T-helper 1 cell treated with Interleukin-12 subunit alpha and Interleukin-12 subunit beta and Interleukin-4 antibody, amounts not matched to agents 30 μg/mL and 1 μg/mL, for 36 hours (primary cell): ENCODE data around the gene HDAC3.

Experiments used
- H3K27ac Mint-ChIP-seq: one replicate; pipeline ENCODE4 v1.8.0; 2021; ENCODE audit warnings: mild to moderate bottlenecking, mixed read lengths
- H3K27me3 Mint-ChIP-seq: one replicate; pipeline ENCODE4 v1.8.0; 2021; ENCODE audit warnings: low read depth, mixed read lengths
- H3K36me3 Mint-ChIP-seq: one replicate; pipeline ENCODE4 v1.8.0; 2021; ENCODE audit warnings: low read depth, mixed read lengths
- H3K4me1 Mint-ChIP-seq: one replicate; pipeline ENCODE4 v1.8.0; 2021; ENCODE audit warnings: low read depth, mixed read lengths
- H3K4me3 Mint-ChIP-seq: one replicate; pipeline ENCODE4 v1.8.0; 2021; ENCODE audit warnings: mild to moderate bottlenecking, moderate library complexity, mixed read lengths
- H3K9me3 Mint-ChIP-seq: one replicate; pipeline ENCODE4 v1.8.0; 2021; ENCODE audit warnings: mixed read lengths

Gene HDAC3

DNA sequence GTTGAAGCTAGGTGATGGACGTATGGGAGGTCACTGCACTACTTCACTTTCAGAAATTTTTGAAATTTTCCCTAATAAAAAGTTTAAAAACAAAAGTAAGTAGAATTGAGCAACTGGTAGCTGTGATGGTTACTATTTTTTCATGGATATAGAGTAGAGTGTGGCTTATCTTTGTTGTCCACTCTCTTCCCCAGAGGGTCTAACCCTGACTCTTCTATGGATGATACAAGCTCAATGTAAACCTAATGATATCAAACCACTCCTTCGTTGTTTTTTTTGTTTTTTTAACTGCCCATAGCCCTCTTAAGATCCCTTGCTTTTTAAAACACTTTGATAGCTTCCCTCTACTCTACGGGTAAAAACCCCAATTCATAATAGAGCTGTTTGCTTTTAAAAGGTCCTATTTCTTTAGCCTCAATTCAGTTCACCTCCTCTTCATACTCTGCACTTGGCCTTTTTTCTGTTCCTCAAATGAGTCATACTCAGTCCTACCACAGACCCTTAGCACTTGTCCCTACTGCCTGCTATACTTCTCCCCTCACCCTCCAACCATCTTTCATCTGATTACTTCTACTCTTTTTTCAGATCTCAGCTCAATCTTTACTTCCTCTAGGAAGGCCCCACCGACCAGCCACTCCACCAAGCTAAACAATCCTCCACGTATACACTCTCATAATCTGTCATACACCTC, 2.6 kb downstream of the HDAC3 start:
- no peaks in the 10 kb centered on the region for H3K27me3 Mint-ChIP-seq
- H3K9me3 Mint-ChIP-seq = no peaks in the 10 kb centered on the region
- peak overlapping the region; percentile 7 for H3K27ac Mint-ChIP-seq
- H3K4me1 Mint-ChIP-seq = peaks cover 34% of the 10 kb centered on the region
- H3K36me3 Mint-ChIP-seq = peaks cover 12% of the 10 kb centered on the region
- H3K4me3 Mint-ChIP-seq = peak overlapping the region; percentile 11

DNA sequence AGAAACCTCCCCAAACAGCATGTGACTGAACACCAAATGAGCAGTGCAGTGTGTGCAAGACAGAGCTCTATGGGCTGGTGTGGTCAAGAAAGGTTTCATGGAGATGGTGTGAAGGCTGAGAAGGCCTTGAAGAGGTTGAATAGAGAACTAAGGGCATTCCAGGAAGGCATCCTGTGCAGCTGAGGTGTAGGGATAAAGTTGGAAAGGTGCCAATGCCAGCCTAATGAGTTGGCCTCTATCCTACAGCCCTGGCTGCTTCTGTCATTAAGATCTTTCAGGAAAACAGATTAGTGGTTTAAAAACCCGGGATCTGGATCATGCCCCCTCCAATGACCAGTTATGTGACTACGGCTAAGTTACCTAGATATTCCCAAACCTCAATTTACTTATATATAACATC, 4.0 kb downstream of the HDAC3 start:
- Mint-ChIP-seq H3K36me3 (peaks cover 18% of the 10 kb centered on the region), H3K9me3 (no peaks in the 10 kb centered on the region), H3K4me3 (no peak overlapping the region), H3K4me1 (peaks cover 25% of the 10 kb centered on the region), H3K27ac (no peak overlapping the region), H3K27me3 (no peaks in the 10 kb centered on the region)

DNA sequence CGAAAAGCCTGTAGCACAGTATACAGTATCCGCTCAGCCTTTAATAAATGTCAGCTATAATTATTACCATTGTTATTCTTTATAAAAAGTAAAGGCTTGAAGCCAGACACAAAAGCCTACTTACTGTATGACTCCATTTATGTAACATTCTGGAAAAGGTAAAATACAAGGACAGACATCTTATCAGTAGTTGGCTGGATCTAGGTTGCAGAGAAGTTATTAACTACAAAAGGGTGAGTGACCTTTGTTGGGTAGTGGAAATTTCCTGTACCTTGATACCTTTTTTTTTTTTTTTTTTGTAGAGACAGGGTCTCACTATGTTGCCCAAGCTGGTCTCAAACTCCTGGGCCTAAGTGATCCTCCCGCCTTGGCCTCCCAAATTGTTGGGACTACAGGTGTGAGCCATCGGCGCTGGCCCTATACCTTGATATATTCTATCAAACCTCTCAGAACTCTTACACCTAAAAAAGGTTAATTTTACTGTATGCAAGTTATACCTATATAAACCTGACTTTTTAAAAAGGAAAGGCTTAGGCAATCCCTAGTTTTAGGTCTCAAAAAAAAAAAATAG, 6.0 kb downstream of the HDAC3 start:
- H3K36me3 Mint-ChIP-seq = peaks cover 26% of the 10 kb centered on the region
- no peaks in the 10 kb centered on the region for H3K27me3 Mint-ChIP-seq
- no peak overlapping the region for H3K4me3 Mint-ChIP-seq
- H3K9me3 Mint-ChIP-seq = no peaks in the 10 kb centered on the region
- no peak overlapping the region for H3K27ac Mint-ChIP-seq
- H3K4me1 Mint-ChIP-seq = peaks cover 19% of the 10 kb centered on the region

DNA sequence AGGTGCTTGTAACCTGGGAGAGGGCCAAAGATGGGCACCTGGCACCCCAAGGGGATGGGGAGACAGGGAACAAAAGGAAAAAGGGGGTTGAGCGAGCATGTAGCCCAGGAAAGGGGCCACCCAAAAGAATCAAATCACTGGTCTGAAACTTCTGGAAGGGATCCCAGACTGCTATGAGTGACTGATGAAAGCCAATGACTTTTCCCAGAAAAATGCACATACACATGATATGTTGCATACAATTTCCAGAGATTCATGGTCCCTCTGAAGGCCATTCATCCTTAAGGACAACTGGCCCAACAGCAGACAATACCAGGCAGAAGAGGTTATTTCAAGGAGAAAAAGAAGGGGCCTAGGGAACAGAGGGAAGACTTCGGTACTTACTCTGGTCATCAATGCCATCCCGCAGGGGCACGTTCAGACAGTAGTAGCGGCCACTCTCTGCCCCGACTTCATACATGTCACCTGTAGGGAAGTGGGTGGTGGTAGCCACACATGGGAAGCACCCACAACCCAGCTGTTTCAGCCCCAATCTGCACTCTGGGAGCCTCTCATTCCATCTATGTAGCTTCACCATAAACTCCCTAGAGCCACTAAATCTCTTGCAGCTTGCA, 8.4 kb downstream of the HDAC3 start:
- no peaks in the 10 kb centered on the region for H3K9me3 Mint-ChIP-seq
- peaks cover 26% of the 10 kb centered on the region for H3K36me3 Mint-ChIP-seq
- no peaks in the 10 kb centered on the region for H3K27me3 Mint-ChIP-seq
- H3K27ac Mint-ChIP-seq = no peak overlapping the region
- peaks cover 11% of the 10 kb centered on the region for H3K4me1 Mint-ChIP-seq
- H3K4me3 Mint-ChIP-seq = no peak overlapping the region

DNA sequence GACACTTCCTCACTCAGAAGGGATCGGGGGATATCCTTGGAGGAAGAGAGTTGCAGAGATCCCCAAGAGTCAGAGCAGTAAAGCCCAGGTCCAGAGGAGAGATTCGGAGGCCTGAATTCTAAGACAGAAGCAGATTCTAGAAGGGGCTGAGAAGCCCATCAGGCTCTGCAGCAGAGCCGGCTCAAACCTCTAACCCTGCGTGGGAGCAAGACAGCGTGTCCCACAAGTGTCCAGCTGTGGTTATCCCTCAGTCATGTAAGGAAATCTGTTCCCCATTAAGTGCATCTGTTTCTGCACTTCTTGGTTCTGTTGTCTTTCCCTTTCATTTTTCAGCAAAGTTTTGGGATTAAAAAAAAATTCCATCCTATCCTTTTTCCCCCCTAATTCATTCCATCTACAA, 13.0 kb downstream of the HDAC3 start:
- peaks cover 24% of the 10 kb centered on the region for H3K4me1 Mint-ChIP-seq
- H3K9me3 Mint-ChIP-seq = no peaks in the 10 kb centered on the region
- H3K36me3 Mint-ChIP-seq = peaks cover 32% of the 10 kb centered on the region
- peak overlapping the region; percentile 73 for H3K27ac Mint-ChIP-seq
- H3K27me3 Mint-ChIP-seq = no peaks in the 10 kb centered on the region
- peak overlapping the region; percentile 33 for H3K4me3 Mint-ChIP-seq

DNA sequence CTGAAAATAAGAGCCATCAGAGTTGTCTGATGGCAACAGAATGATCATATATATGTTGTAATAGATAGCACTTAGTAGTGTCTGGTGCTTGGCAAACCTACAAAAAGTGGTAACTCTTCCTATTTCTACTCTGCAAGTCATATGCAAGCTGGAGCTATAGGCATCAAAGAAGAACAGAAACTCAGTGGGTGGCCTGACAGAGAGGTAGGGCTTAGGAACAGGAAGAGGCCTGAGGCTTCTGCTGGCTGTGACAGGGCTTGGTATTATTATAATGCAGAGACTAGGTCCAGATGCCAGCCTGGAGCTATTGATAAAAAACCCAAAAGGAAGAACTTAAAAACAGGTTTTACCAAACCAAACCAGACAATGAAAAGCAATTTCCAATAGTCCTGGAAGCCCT, 13.5 kb downstream of the HDAC3 start:
- peak overlapping the region; percentile 13 for H3K4me3 Mint-ChIP-seq
- H3K27me3 Mint-ChIP-seq = no peaks in the 10 kb centered on the region
- no peaks in the 10 kb centered on the region for H3K9me3 Mint-ChIP-seq
- H3K4me1 Mint-ChIP-seq = peaks cover 24% of the 10 kb centered on the region
- H3K27ac Mint-ChIP-seq = peak overlapping the region; percentile 73
- peaks cover 31% of the 10 kb centered on the region for H3K36me3 Mint-ChIP-seq

DNA sequence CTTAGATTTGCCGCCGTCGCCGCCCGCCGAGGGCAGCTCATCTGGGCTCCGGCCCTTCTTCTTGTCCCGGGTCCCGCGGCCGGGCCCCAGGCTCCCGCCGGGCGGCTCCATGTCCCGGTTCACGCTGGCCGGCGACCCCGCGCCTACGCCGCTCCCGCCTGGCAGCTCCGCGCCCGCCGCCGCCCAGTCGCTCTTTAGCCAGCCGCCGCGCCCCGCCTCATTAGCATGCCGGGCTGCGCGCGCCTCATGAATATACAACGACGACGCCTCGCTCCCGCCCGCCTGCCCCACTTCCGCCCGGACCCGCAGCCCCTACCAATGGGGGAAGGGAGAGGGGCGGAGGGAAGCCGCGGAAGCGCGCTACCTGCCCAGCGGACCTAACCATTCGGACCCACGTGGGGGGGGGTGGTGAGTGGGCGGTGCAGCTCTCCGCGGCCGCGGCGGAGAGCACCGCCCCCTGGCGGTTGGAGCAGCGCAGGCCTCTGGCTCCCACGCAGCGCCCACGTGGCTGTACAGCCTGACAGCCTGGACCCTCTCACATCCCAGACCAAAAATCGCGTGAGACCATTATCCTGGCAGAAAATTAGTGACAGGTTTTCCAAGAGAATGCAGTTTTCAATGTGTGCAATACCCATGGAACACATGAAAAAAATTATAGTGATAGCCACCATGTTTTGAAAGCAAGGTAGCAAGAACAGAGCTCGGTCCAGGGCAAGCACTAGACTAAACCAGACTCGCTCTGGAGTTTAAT, 17.7 kb downstream of the HDAC3 start, which contains the start of gene DIAPH1:
DIAPH1 (minus strand) TSS at position 197 of the 751 bp plus-strand sequence; CDS start at position 111, 86 bp downstream.
- Mint-ChIP-seq H3K4me1 (peaks cover 50% of the 10 kb centered on the region), H3K27me3 (no peaks in the 10 kb centered on the region), H3K9me3 (no peaks in the 10 kb centered on the region), H3K4me3 (peak within 1 kb of the TSS; percentile 99), H3K27ac (peak within 1 kb of the TSS; percentile 94), H3K36me3 (peaks cover 30% of the 10 kb centered on the region)

DNA sequence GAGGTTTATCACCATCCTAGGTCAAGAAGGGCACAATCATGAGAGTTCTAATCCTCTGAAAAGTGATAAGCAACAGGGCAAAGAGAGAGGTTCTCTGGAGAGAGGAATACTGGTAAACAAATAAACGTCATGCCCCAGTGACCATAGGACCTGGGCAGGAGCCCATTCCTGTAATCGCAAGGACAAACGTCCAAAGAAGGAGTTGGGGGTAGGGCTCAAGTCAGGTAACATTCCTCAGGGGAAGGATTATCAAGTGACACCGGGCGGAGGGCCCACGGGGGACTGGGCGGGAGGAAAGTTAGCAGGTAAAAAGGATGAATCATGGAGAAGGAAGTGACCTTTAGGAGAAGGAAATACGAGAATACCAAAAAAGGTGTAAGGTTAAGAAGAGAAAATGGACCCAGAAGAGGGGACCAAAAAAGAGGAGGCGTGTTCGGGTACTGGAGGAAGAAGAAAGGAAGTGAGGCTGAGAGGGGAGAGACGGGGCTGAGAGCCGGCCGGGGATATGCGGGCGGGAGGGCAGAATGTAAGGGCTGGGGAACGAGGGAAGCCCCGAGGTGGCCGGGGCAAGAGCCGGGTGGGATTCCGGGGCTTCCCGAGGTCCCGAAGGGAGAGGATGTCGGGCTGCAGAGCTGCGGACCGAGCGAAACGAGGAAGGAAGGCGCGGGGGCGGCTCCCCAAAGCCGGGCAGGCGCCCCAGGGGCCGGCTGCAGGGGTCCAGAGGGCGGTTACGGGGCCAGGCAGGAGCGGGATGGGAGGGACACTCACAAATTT, 18.4 kb downstream of the HDAC3 start:
- H3K36me3 Mint-ChIP-seq = peaks cover 27% of the 10 kb centered on the region
- H3K27me3 Mint-ChIP-seq = no peaks in the 10 kb centered on the region
- H3K4me1 Mint-ChIP-seq = peaks cover 47% of the 10 kb centered on the region
- H3K9me3 Mint-ChIP-seq = no peaks in the 10 kb centered on the region
- H3K4me3 Mint-ChIP-seq = peak overlapping the region; percentile 99
- peak overlapping the region; percentile 94 for H3K27ac Mint-ChIP-seq

DNA sequence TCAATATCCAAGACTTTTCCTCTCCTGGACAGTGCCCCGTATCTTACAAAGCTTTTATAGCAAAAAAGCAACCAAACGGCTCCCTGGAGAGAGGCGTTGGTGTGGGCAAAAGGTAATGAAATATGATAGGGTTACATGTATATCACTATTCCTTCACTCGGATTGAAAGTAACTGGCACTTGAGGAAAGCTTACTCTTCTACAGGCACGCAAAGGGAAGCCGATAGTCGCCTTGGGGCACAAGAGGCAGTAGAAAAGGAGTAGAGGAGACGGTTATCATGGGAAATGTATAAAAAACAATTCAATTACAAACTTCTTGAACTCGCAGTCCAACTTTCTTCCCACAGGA, 19.0 kb downstream of the HDAC3 start:
- Mint-ChIP-seq H3K27ac (peak overlapping the region; percentile 94), H3K4me3 (peak overlapping the region; percentile 99), H3K4me1 (peaks cover 48% of the 10 kb centered on the region), H3K36me3 (peaks cover 29% of the 10 kb centered on the region), H3K9me3 (no peaks in the 10 kb centered on the region), H3K27me3 (no peaks in the 10 kb centered on the region)

DNA sequence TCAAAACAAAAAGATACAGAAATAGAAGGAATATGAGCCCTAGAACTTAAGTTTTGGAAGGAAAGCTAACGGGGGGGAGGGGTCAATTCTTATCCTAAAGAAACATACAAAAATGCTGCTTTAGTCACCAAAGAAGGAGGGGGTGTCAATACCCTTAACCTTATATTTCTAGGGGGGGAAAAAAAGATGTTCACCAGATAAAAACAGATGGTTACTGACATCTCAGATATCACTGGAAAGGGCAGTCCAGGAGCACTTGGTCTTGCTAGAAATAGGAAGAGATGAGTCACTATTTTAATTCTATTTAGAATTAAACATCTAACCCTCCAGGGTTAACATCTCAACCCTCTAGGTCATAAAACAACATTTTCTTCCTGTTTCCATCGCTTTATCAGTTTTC, 19.5 kb downstream of the HDAC3 start:
- peak overlapping the region; percentile 94 for H3K27ac Mint-ChIP-seq
- no peaks in the 10 kb centered on the region for H3K27me3 Mint-ChIP-seq
- H3K9me3 Mint-ChIP-seq = no peaks in the 10 kb centered on the region
- peaks cover 51% of the 10 kb centered on the region for H3K4me1 Mint-ChIP-seq
- H3K36me3 Mint-ChIP-seq = peaks cover 32% of the 10 kb centered on the region
- H3K4me3 Mint-ChIP-seq = peak overlapping the region; percentile 99

DNA sequence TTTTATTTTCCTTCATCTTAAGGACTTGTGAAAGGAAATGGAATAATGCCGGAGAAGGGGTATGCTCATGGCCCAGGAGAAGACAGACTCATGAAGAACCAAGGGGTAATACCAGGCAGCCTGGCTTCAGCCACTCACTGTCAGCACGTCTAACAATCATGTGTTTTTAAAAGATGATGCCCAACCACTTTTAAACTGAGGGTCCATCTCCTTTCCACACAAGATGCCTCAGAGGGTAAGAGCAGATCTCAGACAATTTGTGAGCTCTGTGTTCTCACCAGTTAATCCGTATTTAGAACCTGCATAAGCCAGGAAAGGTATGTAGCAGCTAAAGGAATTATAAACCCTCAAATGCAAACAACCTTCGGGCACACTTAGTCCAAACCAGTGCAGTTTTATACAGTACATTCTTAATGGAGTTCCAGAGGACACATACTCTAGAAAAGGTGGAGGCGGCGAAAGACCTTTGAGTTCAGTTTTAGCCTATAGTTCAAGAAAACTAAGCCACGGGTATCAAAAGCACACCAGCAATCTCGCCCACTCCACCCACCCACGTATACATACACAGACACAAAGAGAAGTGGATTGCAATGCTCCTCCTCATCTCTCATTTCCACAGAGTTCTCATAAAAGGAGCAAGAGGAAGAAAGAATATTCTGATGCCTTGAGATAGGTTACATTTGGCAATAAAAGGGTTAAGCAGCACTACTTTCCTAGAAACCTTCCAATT, 20.5 kb downstream of the HDAC3 start:
- Mint-ChIP-seq H3K9me3 (no peaks in the 10 kb centered on the region), H3K4me1 (peaks cover 51% of the 10 kb centered on the region), H3K27me3 (no peaks in the 10 kb centered on the region), H3K4me3 (peak overlapping the region; percentile 99), H3K36me3 (peaks cover 28% of the 10 kb centered on the region), H3K27ac (peak overlapping the region; percentile 32)

DNA sequence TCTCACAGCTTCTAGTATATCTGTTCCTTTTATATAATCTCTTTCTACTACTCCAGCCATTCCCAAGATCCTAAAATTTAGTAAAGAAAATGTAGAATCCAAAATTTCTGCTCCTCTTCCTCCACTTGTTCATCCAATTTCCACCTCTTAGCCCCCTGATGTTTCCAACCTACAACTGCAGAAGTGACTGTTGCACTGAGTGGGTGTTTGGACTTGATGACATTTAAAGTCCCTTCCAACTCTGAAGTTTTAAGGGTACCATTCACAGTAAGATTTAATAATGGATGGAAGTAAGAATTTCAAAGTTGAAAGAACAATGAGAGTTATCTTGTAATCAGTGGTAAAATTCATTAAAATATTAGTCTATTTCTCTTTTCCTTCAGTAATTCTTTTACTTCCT, 23.3 kb downstream of the HDAC3 start:
- Mint-ChIP-seq H3K36me3 (peaks cover 35% of the 10 kb centered on the region), H3K4me3 (no peak overlapping the region), H3K4me1 (peaks cover 60% of the 10 kb centered on the region), H3K9me3 (no peaks in the 10 kb centered on the region), H3K27ac (peak overlapping the region; percentile 56), H3K27me3 (no peaks in the 10 kb centered on the region)

DNA sequence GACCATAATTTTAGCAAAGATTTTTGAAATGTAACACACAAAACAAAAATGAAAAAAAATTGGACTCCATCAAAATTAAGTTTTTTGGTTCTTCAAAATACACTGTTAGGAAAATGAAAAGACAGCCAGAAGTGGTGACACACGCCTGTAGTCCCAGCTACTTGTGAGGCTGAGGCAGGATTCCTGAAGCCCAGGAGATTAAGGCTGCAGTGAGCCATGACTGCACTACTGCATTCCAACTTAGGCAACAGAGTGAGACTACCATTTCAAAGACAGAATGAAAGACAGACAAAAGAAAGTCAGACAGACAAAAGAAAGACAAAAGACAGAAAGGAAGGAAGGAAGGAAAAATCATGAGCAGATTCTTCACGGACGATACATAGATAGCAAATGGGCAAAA, 25.4 kb downstream of the HDAC3 start:
- Mint-ChIP-seq H3K36me3 (peaks cover 35% of the 10 kb centered on the region), H3K27ac (peak overlapping the region; percentile 2), H3K4me1 (peaks cover 61% of the 10 kb centered on the region), H3K4me3 (peak overlapping the region; percentile 54), H3K27me3 (no peaks in the 10 kb centered on the region), H3K9me3 (no peaks in the 10 kb centered on the region)
